ENCODE data around the gene CEP83. TPM values are rescaled to one million over a fixed set of nuclear protein-coding genes. Genes with fewer than 3 reads are reported as not detected.

CEP83 gene
- total and polyA plus RNA-seq, 8 donors: 2.6 to 44.4 (median 15.8) TPM

- Histone ChIP-seq H3K4me1 (peaks cover 0 to 10% (median 0%) of the 10 kb centered on the region in 4 donors), H3K36me3 (peaks cover 0 to 25% (median 7%) of the 10 kb centered on the region in 4 donors), H3K9me3 (no peaks in the 10 kb centered on the region), H3K27me3 (no peaks in the 10 kb centered on the region), H3K27ac (no peak overlapping the region), H3K4me3 (no peak overlapping the region)
- TF ChIP-seq, protein P1, sequence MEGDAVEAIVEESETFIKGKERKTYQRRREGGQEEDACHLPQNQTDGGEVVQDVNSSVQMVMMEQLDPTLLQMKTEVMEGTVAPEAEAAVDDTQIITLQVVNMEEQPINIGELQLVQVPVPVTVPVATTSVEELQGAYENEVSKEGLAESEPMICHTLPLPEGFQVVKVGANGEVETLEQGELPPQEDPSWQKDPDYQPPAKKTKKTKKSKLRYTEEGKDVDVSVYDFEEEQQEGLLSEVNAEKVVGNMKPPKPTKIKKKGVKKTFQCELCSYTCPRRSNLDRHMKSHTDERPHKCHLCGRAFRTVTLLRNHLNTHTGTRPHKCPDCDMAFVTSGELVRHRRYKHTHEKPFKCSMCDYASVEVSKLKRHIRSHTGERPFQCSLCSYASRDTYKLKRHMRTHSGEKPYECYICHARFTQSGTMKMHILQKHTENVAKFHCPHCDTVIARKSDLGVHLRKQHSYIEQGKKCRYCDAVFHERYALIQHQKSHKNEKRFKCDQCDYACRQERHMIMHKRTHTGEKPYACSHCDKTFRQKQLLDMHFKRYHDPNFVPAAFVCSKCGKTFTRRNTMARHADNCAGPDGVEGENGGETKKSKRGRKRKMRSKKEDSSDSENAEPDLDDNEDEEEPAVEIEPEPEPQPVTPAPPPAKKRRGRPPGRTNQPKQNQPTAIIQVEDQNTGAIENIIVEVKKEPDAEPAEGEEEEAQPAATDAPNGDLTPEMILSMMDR (IDR thresholded peaks at IDR 0.05): no peak
- TF ChIP-seq POLR2AphosphoS5 (IDR thresholded peaks at IDR 0.05) (no peak), EP300 (IDR thresholded peaks at IDR 0.05) (no peak), POLR2A (IDR thresholded peaks at IDR 0.05) (no peak)
- intact Hi-C loops (cut with DNase I; ENCODE audit: low total_unique reads): no loop called here
- WGBS, 5 donors: 78 to 89% (median 86%) methylated on average over 9 of the region's 9 CpGs
- DNase-seq: no peak
Observed at GRCh38 chr12:94277426-94278000, 182.2 kb downstream of the CEP83 start.

- Histone ChIP-seq H3K27ac (no peak overlapping the region), H3K36me3 (peaks cover 0 to 25% (median 10%) of the 10 kb centered on the region in 4 donors), H3K9me3 (no peaks in the 10 kb centered on the region), H3K4me1 (peaks cover 0 to 2% (median 0%) of the 10 kb centered on the region in 4 donors), H3K4me3 (no peak overlapping the region), H3K27me3 (no peaks in the 10 kb centered on the region)
- DNase-seq: no peak
- TF ChIP-seq POLR2AphosphoS5 (IDR thresholded peaks at IDR 0.05): no peak
- TF ChIP-seq POLR2A (IDR thresholded peaks at IDR 0.05): no peak
- TF ChIP-seq, protein P1 (IDR thresholded peaks at IDR 0.05): no peak
- TF ChIP-seq EP300 (IDR thresholded peaks at IDR 0.05): no peak
- intact Hi-C loops (cut with DNase I; ENCODE audit: low total_unique reads): no loop called here
- 79 to 89% (median 84%) methylated on average over 6 of the region's 6 CpGs for WGBS, 5 donors
Observed at GRCh38 chr12:94276725-94277124, 182.9 kb downstream of the CEP83 start.

GRCh38 chr12:94273272-94273671 is 186.4 kb downstream of the CEP83 start:
- DNase-seq: no peak
- WGBS, 5 donors: 93 to 100% (median 97%) methylated on average over 3 of the region's 3 CpGs
- Histone ChIP-seq H3K36me3 (peaks cover 0 to 12% (median 3%) of the 10 kb centered on the region in 4 donors), H3K4me3 (no peak overlapping the region), H3K9me3 (no peaks in the 10 kb centered on the region), H3K4me1 (peaks cover 0 to under 1% (median 0%) of the 10 kb centered on the region in 4 donors), H3K27me3 (no peaks in the 10 kb centered on the region), H3K27ac (no peak overlapping the region)
- intact Hi-C loops (cut with DNase I; ENCODE audit: low total_unique reads): no loop called here
- TF ChIP-seq POLR2A (IDR thresholded peaks at IDR 0.05) (no peak), EP300 (IDR thresholded peaks at IDR 0.05) (no peak), POLR2AphosphoS5 (IDR thresholded peaks at IDR 0.05) (no peak)
- TF ChIP-seq, protein P1 (IDR thresholded peaks at IDR 0.05): no peak

DNA sequence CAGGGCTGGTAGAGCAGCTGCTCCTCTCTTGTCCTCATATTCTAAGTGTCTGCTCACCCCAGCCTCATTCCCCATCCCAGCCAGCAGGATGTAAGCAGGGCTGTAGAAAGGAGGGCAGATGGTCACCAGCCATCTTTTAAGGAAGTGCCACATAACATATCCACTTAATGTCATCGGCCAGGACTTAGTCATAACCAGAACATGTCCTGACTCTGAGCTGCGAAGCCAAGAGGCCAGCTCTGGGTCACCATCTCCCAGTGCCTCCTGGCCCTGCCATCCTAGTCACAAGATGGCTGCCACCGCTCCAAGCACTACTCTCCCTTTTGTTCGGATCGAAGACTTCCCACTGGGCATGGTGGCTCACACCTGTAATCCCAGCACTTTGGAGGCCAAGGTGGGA is 187.4 kb downstream of the CEP83 start:
- intact Hi-C loops (cut with DNase I; ENCODE audit: low total_unique reads): no loop called here
- 89 to 96% (median 91%) methylated on average over 5 of the region's 5 CpGs for WGBS, 5 donors

DNA sequence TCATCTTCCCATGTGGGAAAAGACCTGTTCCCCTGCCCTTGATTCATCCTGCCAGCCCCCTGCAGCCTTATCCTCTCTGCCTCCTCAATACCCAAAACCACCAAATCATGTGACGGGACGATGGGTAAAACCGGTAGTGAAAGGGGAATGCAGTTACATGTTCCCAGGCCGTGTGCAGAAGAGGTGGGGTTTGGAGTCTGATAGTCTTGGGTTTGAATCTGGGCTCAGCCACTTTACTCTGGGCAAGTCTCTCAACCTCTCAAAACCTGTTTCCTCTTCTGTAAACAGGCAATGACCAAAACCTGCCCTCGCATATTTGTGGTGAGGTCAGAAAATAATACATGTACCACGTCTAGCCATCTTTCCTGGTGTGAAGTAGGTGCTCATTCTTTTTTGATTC is 188.3 kb downstream of the CEP83 start:
- Histone ChIP-seq H3K36me3 (peaks cover 0 to 11% (median 3%) of the 10 kb centered on the region in 4 donors), H3K27ac (no peak overlapping the region), H3K4me3 (no peak overlapping the region), H3K4me1 (peaks cover 0 to 11% (median 0%) of the 10 kb centered on the region in 4 donors), H3K9me3 (no peaks in the 10 kb centered on the region), H3K27me3 (no peaks in the 10 kb centered on the region)
- no peak for TF ChIP-seq POLR2AphosphoS5 (IDR thresholded peaks at IDR 0.05)
- TF ChIP-seq EP300 (IDR thresholded peaks at IDR 0.05): no peak
- TF ChIP-seq, protein P1 (IDR thresholded peaks at IDR 0.05): no peak
- TF ChIP-seq POLR2A (IDR thresholded peaks at IDR 0.05): no peak
- intact Hi-C loops (cut with DNase I; ENCODE audit: low total_unique reads): no loop called here
- 62 to 72% (median 66%) methylated on average over 6 of the region's 6 CpGs for WGBS, 5 donors
- DNase-seq: no peak

More for the DNA sequence above, 187.4 kb downstream of the CEP83 start:
- TF ChIP-seq EP300 (IDR thresholded peaks at IDR 0.05) (no peak), POLR2A (IDR thresholded peaks at IDR 0.05) (no peak)
- Histone ChIP-seq H3K27ac (no peak overlapping the region), H3K4me3 (no peak overlapping the region), H3K36me3 (peaks cover 0 to 12% (median 3%) of the 10 kb centered on the region in 4 donors), H3K4me1 (peaks cover 0 to 10% (median 0%) of the 10 kb centered on the region in 4 donors), H3K27me3 (no peaks in the 10 kb centered on the region), H3K9me3 (no peaks in the 10 kb centered on the region)
- no peak for DNase-seq

All from stomach (tissue), 9 donors.